SK-N-SH treated with all-trans-retinoic acid at 6 μM for 48 hours (cell line): ENCODE results near the gene RNFT2.

ENCODE experiments used
- ATAC-seq: fragments of 200-7000 bp; cut with Tn5 transposase; 3 replicates; pipeline ENCODE4 v1.9.1; 2020; ENCODE audit warnings: mild to moderate bottlenecking, moderate library complexity
- ARNTL ChIP-seq: fragments of 450-650 bp; formaldehyde crosslinking; IDR thresholded peaks from 2 replicates; pipeline ENCODE4 v1.5.0; 2020; ENCODE audit warnings: low read depth, mild to moderate bottlenecking, moderate library complexity, borderline replicate concordance
- BACH2 ChIP-seq: fragments of 250-450 bp; sonication (Bioruptor Pico); IDR thresholded peaks from 2 replicates; pipeline ENCODE4 v1.9.0; 2021; ENCODE audit warnings: mild to moderate bottlenecking, borderline replicate concordance
- CSDC2 ChIP-seq: fragments of 250-450 bp; sonication (Bioruptor Pico); IDR thresholded peaks from 2 replicates; pipeline ENCODE4 v1.5.0; 2020; ENCODE audit warnings: mild to moderate bottlenecking, moderate library complexity
- CSRNP3 ChIP-seq: fragments of 250-450 bp; sonication (Bioruptor Pico); IDR thresholded peaks from 2 replicates; pipeline ENCODE4 v1.5.1; 2021; ENCODE audit warnings: mild to moderate bottlenecking, moderate library complexity
- ESRRG ChIP-seq: fragments of 250-450 bp; sonication (Bioruptor Pico); IDR thresholded peaks from 2 replicates; pipeline ENCODE4 v1.6.1; 2021; ENCODE audit warnings: mild to moderate bottlenecking
- GLIS3 ChIP-seq: fragments of 250-450 bp; sonication (Bioruptor Pico); IDR thresholded peaks from 2 replicates; pipeline ENCODE4 v1.5.0; 2020; ENCODE audit warnings: mild to moderate bottlenecking, moderate library complexity
- ISL1 ChIP-seq: fragments of 250-450 bp; sonication (Bioruptor Pico); IDR thresholded peaks from 2 replicates; pipeline ENCODE4 v2.1.2; 2022; ENCODE audit warnings: mild to moderate bottlenecking, moderate library complexity
- OSR1 ChIP-seq: fragments of 250-450 bp; sonication (Bioruptor Pico); IDR thresholded peaks from 2 replicates; pipeline ENCODE4 v1.8.0; 2022; ENCODE audit warnings: moderate library complexity, mild to moderate bottlenecking, inconsistent platforms
- PATZ1 ChIP-seq: fragments of 250-450 bp; sonication (Bioruptor Pico); IDR thresholded peaks from 2 replicates; pipeline ENCODE4 v1.8.0; 2020; ENCODE audit warnings: mild to moderate bottlenecking, moderate library complexity, borderline replicate concordance
- POU6F1 ChIP-seq: fragments of 250-450 bp; sonication (Bioruptor Pico); IDR thresholded peaks from 2 replicates; pipeline ENCODE4 v1.8.0; 2021; ENCODE audit warnings: low read depth, mild to moderate bottlenecking, moderate library complexity, borderline replicate concordance
- PPARA ChIP-seq: fragments of 250-450 bp; sonication (Bioruptor Pico); IDR thresholded peaks from 2 replicates; pipeline ENCODE4 v1.5.0; 2020; ENCODE audit warnings: mild to moderate bottlenecking, borderline replicate concordance
- RARB ChIP-seq: fragments of 250-450 bp; sonication (Bioruptor Pico); IDR thresholded peaks from 2 replicates; pipeline ENCODE4 v1.8.0; 2021; ENCODE audit warnings: mild to moderate bottlenecking, moderate library complexity
- SNAI2 ChIP-seq: fragments of 250-450 bp; sonication (Bioruptor Pico); IDR thresholded peaks from 2 replicates; pipeline ENCODE4 v1.5.0; 2020; ENCODE audit warnings: mild to moderate bottlenecking, moderate library complexity
- TCF4 ChIP-seq: fragments of 250-450 bp; sonication (Bioruptor Pico); IDR thresholded peaks from 2 replicates; pipeline ENCODE4 v1.8.0; 2021; ENCODE audit warnings: mild to moderate bottlenecking, moderate library complexity, borderline replicate concordance
- TOX ChIP-seq: fragments of 250-450 bp; sonication (Bioruptor Pico); IDR thresholded peaks from 2 replicates; pipeline ENCODE4 v1.8.0; 2021; ENCODE audit warnings: mild to moderate bottlenecking, moderate library complexity, borderline replicate concordance
- ZC3H10 ChIP-seq: fragments of 250-450 bp; sonication (Bioruptor Pico); IDR thresholded peaks from 2 replicates; pipeline ENCODE4 v1.5.1; 2021; ENCODE audit warnings: mild to moderate bottlenecking, moderate library complexity
- ZFP30 ChIP-seq: fragments of 450-650 bp; formaldehyde crosslinking; IDR thresholded peaks from 2 replicates; pipeline ENCODE4 v1.5.0; 2022; ENCODE audit warnings: mild to moderate bottlenecking, moderate library complexity
- ZNF565 ChIP-seq: fragments of 450-650 bp; formaldehyde crosslinking; conservative IDR thresholded peaks from 2 replicates; pipeline ENCODE4 v1.5.0; 2020; ENCODE audit warnings: low read depth, mild to moderate bottlenecking, moderate library complexity
- ZNF70 ChIP-seq: fragments of 450-650 bp; formaldehyde crosslinking; IDR thresholded peaks from 2 replicates; pipeline ENCODE4 v1.5.0; 2020; ENCODE audit warnings: mild to moderate bottlenecking, moderate library complexity
- ZNF8 ChIP-seq: fragments of 450-650 bp; formaldehyde crosslinking; IDR thresholded peaks from 2 replicates; pipeline ENCODE4 v1.5.0; 2020; ENCODE audit warnings: mild to moderate bottlenecking, moderate library complexity
- TF ChIP-seq, protein P1 (sequence below): fragments of 250-450 bp; sonication (Bioruptor Pico); IDR thresholded peaks from 2 replicates; pipeline ENCODE4 v1.5.0; 2020; ENCODE audit warnings: mild to moderate bottlenecking, moderate library complexity
- TF ChIP-seq, protein P2 (sequence below): fragments of 250-450 bp; sonication (Bioruptor Pico); IDR thresholded peaks from 2 replicates; pipeline ENCODE4 v1.5.1; 2020; ENCODE audit warnings: low read depth, mild to moderate bottlenecking, moderate library complexity

Gene RNFT2

DNA sequence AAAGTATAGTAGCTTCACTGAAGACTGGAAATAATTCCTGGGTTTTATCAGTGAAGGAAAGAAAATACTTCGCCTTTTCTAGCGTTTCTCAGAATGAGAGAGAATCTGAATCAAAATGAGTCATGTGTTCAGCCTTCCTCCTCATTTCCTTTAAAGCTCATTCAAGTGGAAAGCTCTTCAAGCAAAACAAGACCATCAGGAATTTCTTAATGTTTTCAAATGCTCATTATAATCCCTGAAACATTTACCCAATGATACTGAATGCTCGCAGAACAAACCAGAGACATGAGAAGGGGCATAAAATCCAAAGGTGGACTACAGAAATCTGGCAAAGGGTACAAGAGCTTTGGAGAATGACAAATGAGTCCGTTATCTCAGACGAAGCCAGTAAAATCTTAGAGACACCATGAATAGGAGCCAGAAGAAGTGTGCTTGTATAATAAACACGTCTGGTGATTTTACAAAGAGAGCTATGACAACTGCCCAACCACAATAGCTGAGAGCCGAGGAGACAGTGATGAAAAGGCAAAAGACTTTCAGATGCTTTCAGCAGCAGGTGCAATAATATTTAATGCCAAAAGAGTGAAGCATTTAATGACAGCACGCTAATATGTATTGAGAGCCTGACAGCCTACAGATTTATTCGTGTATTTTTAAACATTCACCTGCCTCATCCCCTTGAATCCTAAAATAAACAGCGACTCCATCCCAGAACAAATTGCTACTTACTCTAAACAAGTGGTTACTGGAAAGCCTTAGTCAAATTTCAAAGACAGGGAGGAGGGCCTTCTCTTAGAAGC lies 19.3 kb upstream of the RNFT2 start:
- TF ChIP-seq OSR1 (CRISPR knock-in tag) (no peak), ESRRG (CRISPR knock-in tag) (no peak), ZNF70 (CRISPR knock-in tag) (no peak), RARB (CRISPR knock-in tag) (no peak), PATZ1 (CRISPR knock-in tag) (no peak), TCF4 (CRISPR knock-in tag) (no peak), CSDC2 (no peak), POU6F1 (CRISPR knock-in tag) (no peak), TOX (no peak), CSRNP3 (CRISPR knock-in tag) (no peak), GLIS3 (CRISPR knock-in tag) (no peak), PPARA (CRISPR knock-in tag) (no peak), ZC3H10 (no peak), ZFP30 (CRISPR knock-in tag) (no peak), ISL1 (no peak), ZNF565 (CRISPR knock-in tag) (no peak), ZNF8 (no peak)
- TF ChIP-seq, protein P1, sequence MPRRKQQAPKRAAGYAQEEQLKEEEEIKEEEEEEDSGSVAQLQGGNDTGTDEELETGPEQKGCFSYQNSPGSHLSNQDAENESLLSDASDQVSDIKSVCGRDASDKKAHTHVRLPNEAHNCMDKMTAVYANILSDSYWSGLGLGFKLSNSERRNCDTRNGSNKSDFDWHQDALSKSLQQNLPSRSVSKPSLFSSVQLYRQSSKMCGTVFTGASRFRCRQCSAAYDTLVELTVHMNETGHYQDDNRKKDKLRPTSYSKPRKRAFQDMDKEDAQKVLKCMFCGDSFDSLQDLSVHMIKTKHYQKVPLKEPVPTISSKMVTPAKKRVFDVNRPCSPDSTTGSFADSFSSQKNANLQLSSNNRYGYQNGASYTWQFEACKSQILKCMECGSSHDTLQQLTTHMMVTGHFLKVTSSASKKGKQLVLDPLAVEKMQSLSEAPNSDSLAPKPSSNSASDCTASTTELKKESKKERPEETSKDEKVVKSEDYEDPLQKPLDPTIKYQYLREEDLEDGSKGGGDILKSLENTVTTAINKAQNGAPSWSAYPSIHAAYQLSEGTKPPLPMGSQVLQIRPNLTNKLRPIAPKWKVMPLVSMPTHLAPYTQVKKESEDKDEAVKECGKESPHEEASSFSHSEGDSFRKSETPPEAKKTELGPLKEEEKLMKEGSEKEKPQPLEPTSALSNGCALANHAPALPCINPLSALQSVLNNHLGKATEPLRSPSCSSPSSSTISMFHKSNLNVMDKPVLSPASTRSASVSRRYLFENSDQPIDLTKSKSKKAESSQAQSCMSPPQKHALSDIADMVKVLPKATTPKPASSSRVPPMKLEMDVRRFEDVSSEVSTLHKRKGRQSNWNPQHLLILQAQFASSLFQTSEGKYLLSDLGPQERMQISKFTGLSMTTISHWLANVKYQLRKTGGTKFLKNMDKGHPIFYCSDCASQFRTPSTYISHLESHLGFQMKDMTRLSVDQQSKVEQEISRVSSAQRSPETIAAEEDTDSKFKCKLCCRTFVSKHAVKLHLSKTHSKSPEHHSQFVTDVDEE (CRISPR knock-in tag), result no peak
- ATAC-seq, result no peak

DNA sequence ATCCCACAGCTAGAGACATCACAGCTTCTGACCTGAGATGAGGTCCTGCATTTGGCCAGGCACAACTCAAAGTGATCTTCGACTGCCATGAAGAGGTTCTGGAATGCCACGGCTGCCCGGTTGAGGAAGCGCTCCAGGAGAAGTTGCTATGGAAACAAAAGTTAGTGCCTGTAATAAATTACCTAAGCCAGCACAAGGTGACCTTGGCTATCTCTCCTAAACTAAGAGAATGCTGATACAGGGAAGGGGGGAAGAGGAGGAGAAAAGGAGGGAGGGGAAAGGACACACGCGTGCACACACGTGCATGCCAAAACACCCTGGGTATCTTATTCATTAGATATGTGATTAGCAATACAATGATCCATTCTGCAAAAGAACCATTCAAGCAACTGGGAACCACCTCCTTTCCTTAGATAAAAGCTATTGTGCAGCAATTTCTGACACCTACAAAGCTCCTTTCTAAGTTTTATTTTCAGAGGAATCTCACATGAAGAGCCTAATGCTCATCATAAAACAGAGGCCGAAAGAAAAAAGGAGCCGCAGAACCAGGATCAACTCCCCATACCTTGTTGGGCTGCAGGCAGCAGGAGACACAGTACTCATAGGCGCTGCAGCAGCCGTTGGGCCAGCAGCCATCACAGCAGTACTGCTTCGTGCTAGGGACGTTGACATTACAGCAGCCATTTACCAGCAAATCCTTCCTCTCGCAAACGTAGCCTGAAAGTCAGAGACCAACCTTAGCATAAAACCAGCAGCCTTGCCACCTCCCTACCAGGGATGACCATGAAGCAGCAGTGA lies 18.2 kb upstream of the RNFT2 start:
- no peak for ATAC-seq
- TF ChIP-seq TCF4 (CRISPR knock-in tag) (no peak), GLIS3 (CRISPR knock-in tag) (no peak), ZNF8 (no peak)
- TF ChIP-seq, all 23 proteins: peak for 0

- no peak for ATAC-seq
- TF ChIP-seq, protein P1 (CRISPR knock-in tag), result no peak
- no peak for TF ChIP-seq ARNTL (CRISPR knock-in tag)
- no peak for TF ChIP-seq ZFP30 (CRISPR knock-in tag)
- no peak for TF ChIP-seq ESRRG (CRISPR knock-in tag)
- TF ChIP-seq SNAI2, result no peak
- no peak for TF ChIP-seq PPARA (CRISPR knock-in tag)
- no peak for TF ChIP-seq ZNF8
- no peak for TF ChIP-seq GLIS3 (CRISPR knock-in tag)
- TF ChIP-seq ZNF70 (CRISPR knock-in tag), result no peak
- TF ChIP-seq TCF4 (CRISPR knock-in tag), result no peak
- no peak for TF ChIP-seq TOX
- TF ChIP-seq RARB (CRISPR knock-in tag), result no peak
- TF ChIP-seq BACH2 (CRISPR knock-in tag), result no peak
- TF ChIP-seq, protein P2, sequence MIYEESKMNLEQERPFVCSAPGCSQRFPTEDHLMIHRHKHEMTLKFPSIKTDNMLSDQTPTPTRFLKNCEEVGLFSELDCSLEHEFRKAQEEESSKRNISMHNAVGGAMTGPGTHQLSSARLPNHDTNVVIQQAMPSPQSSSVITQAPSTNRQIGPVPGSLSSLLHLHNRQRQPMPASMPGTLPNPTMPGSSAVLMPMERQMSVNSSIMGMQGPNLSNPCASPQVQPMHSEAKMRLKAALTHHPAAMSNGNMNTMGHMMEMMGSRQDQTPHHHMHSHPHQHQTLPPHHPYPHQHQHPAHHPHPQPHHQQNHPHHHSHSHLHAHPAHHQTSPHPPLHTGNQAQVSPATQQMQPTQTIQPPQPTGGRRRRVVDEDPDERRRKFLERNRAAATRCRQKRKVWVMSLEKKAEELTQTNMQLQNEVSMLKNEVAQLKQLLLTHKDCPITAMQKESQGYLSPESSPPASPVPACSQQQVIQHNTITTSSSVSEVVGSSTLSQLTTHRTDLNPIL (CRISPR knock-in tag), result no peak
- no peak for TF ChIP-seq CSDC2
Observed at GRCh38 chr12:116722245-116722644, 15.9 kb upstream of the RNFT2 start.
